ENCODE data around the gene C20orf202. TPM values are rescaled to one million over a fixed set of nuclear protein-coding genes. Genes with fewer than 3 reads are reported as not detected.

C20orf202 gene
- total RNA-seq, 6 experiments from 2014 or later = 0.19 TPM; not detected in 5

GRCh38 chr20:1183153-1183552, 20.1 kb upstream of the C20orf202 start:
- H3K27ac ChIP-seq = no peak overlapping the region
- H3K27me3 ChIP-seq = no peaks in the 10 kb centered on the region
- WGBS (ENCODE audit: insufficient coverage, low coverage, low lambda C conversion rate, missing lambda C conversion rate) = 61% methylated on average over 2 of the region's 6 CpGs
- peaks cover 0 to 31% (median 14%) of the 10 kb centered on the region in 4 donors for H3K4me1 ChIP-seq
- no peak for ATAC-seq
- TF ChIP-seq POLR2A (IDR thresholded peaks at IDR 0.05) (no peak), CTCF (IDR thresholded peaks at IDR 0.05) (no peak)
- no peaks in the 10 kb centered on the region for H3K9me3 ChIP-seq
- no peak for DNase-seq
- H3K36me3 ChIP-seq = no peaks in the 10 kb centered on the region
- intact Hi-C loops (cut with DNase I) = loop anchor here (5.0 to 10.0 kb wide), 2 partner anchors 56 to 58 kb away; no protein-coding TSS in a partner anchor
- no peak overlapping the region for H3K4me3 ChIP-seq

- intact Hi-C loops (cut with DNase I) = loop anchor here (5.0 to 10.0 kb wide), 2 partner anchors 57 to 59 kb away; no protein-coding TSS in a partner anchor
- ATAC-seq (no peak), DNase-seq (no peak)
- Histone ChIP-seq H3K4me1 (peaks cover 0 to 23% (median 8%) of the 10 kb centered on the region in 4 donors), H3K27ac (no peak overlapping the region), H3K27me3 (no peaks in the 10 kb centered on the region), H3K4me3 (no peak overlapping the region), H3K36me3 (no peaks in the 10 kb centered on the region), H3K9me3 (no peaks in the 10 kb centered on the region)
- no peak for TF ChIP-seq POLR2A (IDR thresholded peaks at IDR 0.05)
- no peak for TF ChIP-seq CTCF (IDR thresholded peaks at IDR 0.05)
- 17% methylated on average over 1 of the region's 13 CpGs for WGBS (ENCODE audit: insufficient coverage, low coverage, low lambda C conversion rate, missing lambda C conversion rate)
Observed at GRCh38 chr20:1184260-1184637, 19.0 kb upstream of the C20orf202 start.

- H3K9me3 ChIP-seq = no peaks in the 10 kb centered on the region
- H3K27ac ChIP-seq = no peak within 1 kb of the TSS
- peak in 3 of 4 donors; percentile 7 to 21 (median 15) for ATAC-seq
- no peaks in the 10 kb centered on the region for H3K27me3 ChIP-seq
- no peak for DNase-seq
- TF ChIP-seq CTCF (IDR thresholded peaks at IDR 0.05) (no peak), POLR2A (IDR thresholded peaks at IDR 0.05) (no peak)
- peak within 1 kb of the TSS; percentile 45 to 59 (median 57) for H3K4me3 ChIP-seq
- under 1% methylated on average over 19 of the region's 76 CpGs for WGBS (ENCODE audit: insufficient coverage, low coverage, low lambda C conversion rate, missing lambda C conversion rate)
- no peaks in the 10 kb centered on the region for H3K36me3 ChIP-seq
- intact Hi-C loops (cut with DNase I) = loop anchor here (5.0 to 10.0 kb wide), 2 partner anchors 57 to 60 kb away; no protein-coding TSS in a partner anchor
- H3K4me1 ChIP-seq = peaks cover 0 to 23% (median 8%) of the 10 kb centered on the region in 4 donors
Observed at GRCh38 chr20:1184638-1185315, 18.5 kb upstream of the C20orf202 start, which contains the start of gene TMEM74B. TSS of gene TMEM74B (minus strand) at chr20:1184981. CDS start at chr20:1183801, 1,180 bp downstream.

GRCh38 chr20:1185316-1185741, 17.9 kb upstream of the C20orf202 start:
- H3K9me3 ChIP-seq = no peaks in the 10 kb centered on the region
- no peak for DNase-seq
- H3K27ac ChIP-seq = no peak overlapping the region
- H3K27me3 ChIP-seq = no peaks in the 10 kb centered on the region
- 0% methylated on average over 3 of the region's 54 CpGs for WGBS (ENCODE audit: insufficient coverage, low coverage, low lambda C conversion rate, missing lambda C conversion rate)
- H3K4me1 ChIP-seq = peaks cover 0 to 23% (median 8%) of the 10 kb centered on the region in 4 donors
- H3K4me3 ChIP-seq = peak overlapping the region; percentile 45 to 59 (median 57)
- intact Hi-C loops (cut with DNase I) = loop anchor here in 1 of 2 donors (10.0 kb wide), 1 partner anchor 61 kb away; no protein-coding TSS in a partner anchor
- peak; percentile 19 to 38 (median 31) for ATAC-seq
- H3K36me3 ChIP-seq = no peaks in the 10 kb centered on the region
- TF ChIP-seq POLR2A (IDR thresholded peaks at IDR 0.05) = no peak
- no peak for TF ChIP-seq CTCF (IDR thresholded peaks at IDR 0.05)
